Keratinocyte (primary cell): ENCODE measurements around the gene TJP2. TPM values are rescaled to one million over a fixed set of nuclear protein-coding genes. Genes with fewer than 3 reads are reported as not detected.
A peak's percentile ranks its signal among the peaks of the same experiment; 100 is the strongest.

Experiments used
- DNase-seq: peaks from one replicate; pipeline ENCODE4 v3.0.0-alpha.2; 2011; ENCODE audit warnings: low read depth, missing footprints, low spot score
- FAIRE-seq: peaks from 2 replicates; lab custom pipeline; 2011; peaks lifted over from hg19 to GRCh38; lab: Jason Lieb, UNC
- H2AFZ ChIP-seq: 2 replicates; pipeline ENCODE4 v1.6.0; 2012; ENCODE audit warnings: low read length, control low read depth, inconsistent platforms; ENCODE audit not compliant: control insufficient read depth
- H3K27ac ChIP-seq: 2 replicates; pipeline ENCODE4 v1.5.1; 2011; ENCODE audit warnings: low read length; ENCODE audit not compliant: control insufficient read depth, insufficient read depth
- H3K27me3 ChIP-seq: 3 replicates; pipeline ENCODE4 v1.6.0; 2011; ENCODE audit warnings: low read length; ENCODE audit not compliant: control insufficient read depth, insufficient read depth; ENCODE audit errors: extremely low read depth
- H3K36me3 ChIP-seq, 2 experiments: 2 replicates in 1 of 2; 3 replicates in 1 of 2; pipeline ENCODE4 v1.5.1; 2011; ENCODE audit warnings: low read length in 2 of 2, mild to moderate bottlenecking in 1 of 2; ENCODE audit not compliant: control insufficient read depth in 2 of 2, insufficient read depth in 2 of 2; ENCODE audit errors: extremely low read depth in 1 of 2
- H3K4me1 ChIP-seq: 3 replicates; pipeline ENCODE4 v1.5.1; 2011; ENCODE audit warnings: low read length; ENCODE audit not compliant: control insufficient read depth, insufficient read depth; ENCODE audit errors: extremely low read depth
- H3K4me2 ChIP-seq: 3 replicates; pipeline ENCODE4 v1.6.0; 2011; ENCODE audit warnings: low read depth, low read length; ENCODE audit not compliant: control insufficient read depth, insufficient read depth; ENCODE audit errors: extremely low read depth
- H3K4me3 ChIP-seq, 3 experiments: fragments of 200-600 bp in 1 of 3; sonication (generic) in 1 of 3; 2 replicates in 2 of 3; 3 replicates in 1 of 3; pipeline ENCODE4 v1.5.1; 2011 to 2016; ENCODE audit warnings: low read length in 3 of 3, mild to moderate bottlenecking in 3 of 3, control low read depth in 2 of 3, inconsistent platforms in 1 of 3, low read depth in 1 of 3, mixed read lengths in 1 of 3, mixed run types in 1 of 3, moderate library complexity in 1 of 3; ENCODE audit not compliant: control insufficient read depth in 2 of 3, insufficient read depth in 2 of 3; ENCODE audit errors: extremely low read depth in 1 of 3
- H3K79me2 ChIP-seq: 2 replicates; pipeline ENCODE4 v1.6.0; 2012; ENCODE audit warnings: low read length; ENCODE audit not compliant: control insufficient read depth, insufficient read depth
- H3K9ac ChIP-seq: 3 replicates; pipeline ENCODE4 v1.6.0; 2011; ENCODE audit warnings: low read length; ENCODE audit not compliant: control insufficient read depth, insufficient read depth; ENCODE audit errors: extremely low read depth
- H3K9me1 ChIP-seq: 3 replicates; pipeline ENCODE4 v1.6.0; 2011; ENCODE audit warnings: low read length; ENCODE audit not compliant: control insufficient read depth, insufficient read depth; ENCODE audit errors: extremely low read depth
- H3K9me3 ChIP-seq: 2 replicates; pipeline ENCODE4 v1.5.1; 2012; ENCODE audit warnings: low read depth, low read length; ENCODE audit not compliant: control insufficient read depth
- H4K20me1 ChIP-seq: 3 replicates; pipeline ENCODE4 v1.6.0; 2011; ENCODE audit warnings: low read length; ENCODE audit not compliant: control insufficient read depth, insufficient read depth; ENCODE audit errors: extremely low read depth
- EZH2 ChIP-seq: IDR thresholded peaks from one replicate; pipeline ENCODE4 v1.6.1; 2012; ENCODE audit warnings: inconsistent platforms, mild to moderate bottlenecking, low read length, moderate library complexity
- dilution Hi-C: fragments of 300-500 bp; cut with MboI; formaldehyde crosslinking; loops from one replicate; pipeline ENCODE4 v1.7.0; 2020; ENCODE audit warnings: low sequenced_read_pairs; ENCODE audit not compliant: extremely low pct_ligation_motif_present
- polyA plus RNA-seq, 5 experiments: library from polyadenylated mRNA; depleted of rRNA in 3 of 5; stranded (reverse) in 3 of 5; stranded (forward) in 1 of 5; unstranded in 1 of 5; fragments of >200 nt; gene quantifications; 1 replicate in 1 of 5; 2 replicates in 3 of 5; 3 replicates in 1 of 5; pipeline versions ENCODE4 v1.2.1 to v1.2.3, GENCODE V29; 2011 to 2012; ENCODE audit warnings: missing spikeins in 2 of 5, low read depth in 1 of 5, low replicate concordance in 1 of 5
- TF ChIP-seq, protein P1 (sequence below), 3 experiments: IDR thresholded peaks in 1 of 3; conservative IDR thresholded peaks in 1 of 3; optimal IDR thresholded peaks in 1 of 3; 2 replicates in 2 of 3; 3 replicates in 1 of 3; pipeline versions ENCODE3 to v1.5.1; 2011; ENCODE audit warnings: low read length in 3 of 3, mild to moderate bottlenecking in 3 of 3, moderate library complexity in 2 of 3, control low read depth in 1 of 3, inconsistent platforms in 1 of 3; ENCODE audit not compliant: insufficient read depth in 2 of 3; ENCODE audit errors: extremely low read depth in 1 of 3

Gene TJP2
- polyA plus RNA-seq, 1 donor (not counting 4 experiments of a cell fraction or from before 2014, with no cell fraction given): 74.8 TPM

DNA sequence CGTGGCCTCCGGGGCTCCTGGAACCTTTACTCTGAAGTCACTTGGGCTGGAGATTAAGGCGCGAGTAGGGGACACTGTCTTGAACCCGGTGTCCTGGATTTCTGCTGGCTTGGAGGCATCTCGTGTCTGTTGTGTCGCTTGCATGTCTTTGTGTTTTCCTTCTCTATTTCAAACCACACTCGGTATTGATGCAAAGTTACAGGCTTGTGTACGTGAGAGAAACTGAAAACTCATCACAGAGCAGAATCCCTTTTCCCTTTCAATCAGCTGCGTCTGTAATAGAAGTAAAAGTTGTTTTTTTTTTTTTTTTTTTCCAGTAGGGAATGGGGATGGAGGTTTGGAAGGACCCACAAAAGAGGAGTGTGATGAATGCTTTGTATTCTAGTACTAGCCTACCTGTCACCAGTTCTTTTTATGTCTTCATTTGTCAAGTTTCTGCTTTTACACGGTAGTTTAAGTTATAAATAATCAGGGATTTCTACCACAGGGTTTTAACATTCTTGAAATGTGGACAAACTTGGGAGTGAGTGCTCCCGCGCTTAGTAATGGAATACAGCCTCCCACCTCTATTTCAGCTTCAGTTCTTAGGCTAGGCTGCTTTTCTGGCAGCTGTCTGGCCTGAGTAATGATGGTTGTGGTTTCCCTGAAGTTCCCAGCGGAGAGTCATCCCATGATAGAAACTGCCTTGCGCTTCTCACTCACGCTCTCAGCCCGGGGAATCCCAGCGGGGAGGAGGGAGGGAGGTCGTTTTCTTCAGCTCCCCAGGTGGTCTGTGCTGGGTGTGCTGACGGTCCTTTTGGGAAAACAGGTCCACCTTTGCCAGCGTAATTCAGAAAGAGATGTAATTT, 763 bp downstream of the TJP2 start:
- peaks cover 77% of the 10 kb centered on the region for H3K4me1 ChIP-seq
- H3K9me3 ChIP-seq: no peaks in the 10 kb centered on the region
- dilution Hi-C loops: no loop called here
- peak overlapping the region; percentile 61 to 95 (median 81) for H3K4me3 ChIP-seq
- FAIRE-seq: peak; percentile 81
- H3K27me3 ChIP-seq: no peaks in the 10 kb centered on the region
- peaks cover 52% of the 10 kb centered on the region for H3K79me2 ChIP-seq
- H3K4me2 ChIP-seq: peak overlapping the region; percentile 91
- H3K9ac ChIP-seq: peak overlapping the region; percentile 99
- TF ChIP-seq, protein P1, sequence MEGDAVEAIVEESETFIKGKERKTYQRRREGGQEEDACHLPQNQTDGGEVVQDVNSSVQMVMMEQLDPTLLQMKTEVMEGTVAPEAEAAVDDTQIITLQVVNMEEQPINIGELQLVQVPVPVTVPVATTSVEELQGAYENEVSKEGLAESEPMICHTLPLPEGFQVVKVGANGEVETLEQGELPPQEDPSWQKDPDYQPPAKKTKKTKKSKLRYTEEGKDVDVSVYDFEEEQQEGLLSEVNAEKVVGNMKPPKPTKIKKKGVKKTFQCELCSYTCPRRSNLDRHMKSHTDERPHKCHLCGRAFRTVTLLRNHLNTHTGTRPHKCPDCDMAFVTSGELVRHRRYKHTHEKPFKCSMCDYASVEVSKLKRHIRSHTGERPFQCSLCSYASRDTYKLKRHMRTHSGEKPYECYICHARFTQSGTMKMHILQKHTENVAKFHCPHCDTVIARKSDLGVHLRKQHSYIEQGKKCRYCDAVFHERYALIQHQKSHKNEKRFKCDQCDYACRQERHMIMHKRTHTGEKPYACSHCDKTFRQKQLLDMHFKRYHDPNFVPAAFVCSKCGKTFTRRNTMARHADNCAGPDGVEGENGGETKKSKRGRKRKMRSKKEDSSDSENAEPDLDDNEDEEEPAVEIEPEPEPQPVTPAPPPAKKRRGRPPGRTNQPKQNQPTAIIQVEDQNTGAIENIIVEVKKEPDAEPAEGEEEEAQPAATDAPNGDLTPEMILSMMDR (optimal IDR thresholded peaks at IDR 0.05 in 1 of 3, IDR thresholded peaks at IDR 0.05 in 1 of 3, conservative IDR thresholded peaks at IDR 0.05 in 1 of 3; ENCODE audit: extremely low read depth in 1 of 3, insufficient read depth in 2 of 3, low read length in 3 of 3): no peak
- no peak for TF ChIP-seq EZH2
- H3K36me3 ChIP-seq: no peaks in the 10 kb centered on the region
- peak overlapping the region; percentile 100 for H3K27ac ChIP-seq
- DNase-seq: no peak
- no peaks in the 10 kb centered on the region for H4K20me1 ChIP-seq
- no peak overlapping the region for H2AFZ ChIP-seq
- H3K9me1 ChIP-seq: no peaks in the 10 kb centered on the region

DNA sequence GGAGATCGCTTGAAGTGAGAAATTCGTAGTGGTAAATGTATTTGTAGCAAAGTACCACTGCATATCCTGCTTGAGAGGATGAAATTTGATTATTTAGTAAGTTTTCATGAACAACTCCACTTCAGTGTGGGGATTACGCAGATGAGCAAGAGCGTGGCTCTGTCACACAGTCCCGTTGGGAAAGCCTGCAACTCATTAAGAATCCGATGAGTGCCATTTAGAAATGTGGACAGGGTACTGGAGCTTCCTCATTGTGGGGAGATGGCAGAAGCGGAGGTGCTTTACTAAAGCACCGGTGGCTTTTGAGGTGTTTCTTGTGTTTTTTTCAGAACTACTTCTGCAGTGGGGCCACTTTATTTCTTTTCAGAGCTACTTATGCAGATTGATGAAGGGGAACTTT, 1.4 kb downstream of the TJP2 start:
- no peak for TF ChIP-seq EZH2
- TF ChIP-seq, protein P1 (optimal IDR thresholded peaks at IDR 0.05 in 1 of 3, IDR thresholded peaks at IDR 0.05 in 1 of 3, conservative IDR thresholded peaks at IDR 0.05 in 1 of 3; ENCODE audit: extremely low read depth in 1 of 3, insufficient read depth in 2 of 3, low read length in 3 of 3): no peak
- H3K9me3 ChIP-seq: no peaks in the 10 kb centered on the region
- DNase-seq (no peak), FAIRE-seq (no peak)
- no peaks in the 10 kb centered on the region for H3K36me3 ChIP-seq
- dilution Hi-C loops: no loop called here
- no peaks in the 10 kb centered on the region for H3K9me1 ChIP-seq
- peak overlapping the region; percentile 99 for H3K9ac ChIP-seq
- H3K4me3 ChIP-seq: peak overlapping the region; percentile 61 to 95 (median 81)
- H4K20me1 ChIP-seq: no peaks in the 10 kb centered on the region
- H3K27ac ChIP-seq: peak overlapping the region; percentile 100
- H3K79me2 ChIP-seq: peaks cover 56% of the 10 kb centered on the region
- no peak overlapping the region for H2AFZ ChIP-seq
- H3K27me3 ChIP-seq: no peaks in the 10 kb centered on the region
- peaks cover 77% of the 10 kb centered on the region for H3K4me1 ChIP-seq
- H3K4me2 ChIP-seq: peak overlapping the region; percentile 91
